IMR-90 (cell line): Measurements from ENCODE around the gene IQSEC3. TPM values are rescaled to one million over a fixed set of nuclear protein-coding genes. Genes with fewer than 3 reads are reported as not detected.

Source experiments
- ATAC-seq: fragments of 200-7000 bp; cut with Tn5 transposase; 2 replicates; pipeline ENCODE4 v1.9.1; 2020; ENCODE audit warnings: low read depth, mild to moderate bottlenecking, moderate library complexity
- BruUV-seq: library from RNA; stranded (reverse); fragments of 400-500 nt; replicated peaks from 2 replicates; lab custom pipeline; 2021; lab: Mats Ljungman, UMichigan
- CTCF ChIA-PET: fragments of 300-600 bp; formaldehyde crosslinking; extraction: SDS; loops from one replicate; lab custom pipeline; 2021; ENCODE audit warnings: antibody characterized with exemption; lab: Yijun Ruan, JAX
- POLR2A ChIA-PET: fragments of 300-600 bp; sonication (Branson Sonifier 250); formaldehyde crosslinking; loops from one replicate; lab custom pipeline; 2022; ENCODE audit warnings: antibody characterized with exemption; ENCODE audit not compliant: unreplicated experiment; lab: Charles Lee
- DNase-seq: peaks from one replicate; pipeline ENCODE4 v3.0.0; 2013
- H2AFZ ChIP-seq: replicated peaks from 2 replicates; pipeline ENCODE3; 2013; ENCODE audit warnings: low read length, mild to moderate bottlenecking; ENCODE audit not compliant: poor library complexity
- H2AK5ac ChIP-seq: 2 replicates; pipeline ENCODE4 v1.6.1; 2013; ENCODE audit warnings: low read depth, low read length, inconsistent platforms
- H2AK9ac ChIP-seq: replicated peaks from 2 replicates; pipeline ENCODE3; 2013; ENCODE audit warnings: mild to moderate bottlenecking, low read depth, low read length, moderate library complexity; ENCODE audit not compliant: poor library complexity
- H2BK120ac ChIP-seq: 2 replicates; pipeline ENCODE4 v1.6.1; 2013; ENCODE audit warnings: low read depth, low read length, inconsistent platforms
- H2BK15ac ChIP-seq: 3 replicates; pipeline ENCODE4 v1.6.1; 2013; ENCODE audit warnings: low read depth, low read length, inconsistent platforms
- H2BK20ac ChIP-seq: 2 replicates; pipeline ENCODE4 v1.6.1; 2013; ENCODE audit warnings: low read depth, mild to moderate bottlenecking, inconsistent platforms, low read length, moderate library complexity
- H2BK5ac ChIP-seq: 2 replicates; pipeline ENCODE4 v1.6.1; 2013; ENCODE audit warnings: mild to moderate bottlenecking, low read depth, low read length, inconsistent platforms; ENCODE audit not compliant: poor library complexity, severe bottlenecking
- H3K14ac ChIP-seq: replicated peaks from 2 replicates; pipeline ENCODE4 v1.6.1; 2013; ENCODE audit warnings: low read depth, low read length, inconsistent platforms
- H3K18ac ChIP-seq: 2 replicates; pipeline ENCODE4 v1.6.1; 2013; ENCODE audit warnings: low read depth, low read length, control low read depth
- H3K23ac ChIP-seq: 2 replicates; pipeline ENCODE4 v1.6.1; 2013; ENCODE audit warnings: low read depth, low read length, inconsistent platforms
- H3K27ac ChIP-seq: 2 replicates; pipeline ENCODE4 v1.5.1; 2013; ENCODE audit warnings: mild to moderate bottlenecking, control low read depth, low read length; ENCODE audit not compliant: insufficient read depth
- H3K27me3 ChIP-seq: 2 replicates; pipeline ENCODE4 v1.6.1; 2013; ENCODE audit warnings: low read length; ENCODE audit not compliant: control insufficient read depth, insufficient read depth
- H3K36me3 ChIP-seq: 2 replicates; pipeline ENCODE4 v1.6.1; 2013; ENCODE audit warnings: low read length, mixed read lengths; ENCODE audit not compliant: control insufficient read depth, insufficient read depth
- H3K4ac ChIP-seq: 2 replicates; pipeline ENCODE4 v1.6.1; 2013; ENCODE audit warnings: low read depth, low read length, inconsistent platforms
- H3K4me1 ChIP-seq: 2 replicates; pipeline ENCODE4 v1.6.1; 2013; ENCODE audit warnings: low read length, mixed read lengths; ENCODE audit not compliant: control insufficient read depth, insufficient read depth
- H3K4me2 ChIP-seq: 2 replicates; pipeline ENCODE4 v1.6.1; 2013; ENCODE audit warnings: low read depth, mild to moderate bottlenecking, control low read depth, low read length, moderate library complexity
- H3K4me3 ChIP-seq: 2 replicates; pipeline ENCODE4 v1.5.1; 2013; ENCODE audit warnings: low read depth, mild to moderate bottlenecking, control low read depth, low read length, moderate library complexity; ENCODE audit not compliant: insufficient read depth
- H3K56ac ChIP-seq: 2 replicates; pipeline ENCODE4 v1.6.1; 2013; ENCODE audit warnings: low read length, inconsistent platforms; ENCODE audit not compliant: insufficient read depth; ENCODE audit errors: extremely low read depth
- H3K79me1 ChIP-seq, 2 experiments: 2 replicates each; pipeline ENCODE4 v1.6.1; 2013; ENCODE audit warnings: low read length in 2 of 2, inconsistent platforms in 1 of 2, low read depth in 1 of 2
- H3K9ac ChIP-seq: 2 replicates; pipeline ENCODE4 v1.6.1; 2013; ENCODE audit warnings: low read depth, low read length, control low read depth
- H3K9me1 ChIP-seq: 2 replicates; pipeline ENCODE4 v1.6.1; 2013; ENCODE audit warnings: low read length, inconsistent platforms; ENCODE audit not compliant: insufficient read depth
- H3K9me3 ChIP-seq: 2 replicates; pipeline ENCODE4 v1.6.1; 2013; ENCODE audit warnings: low read length; ENCODE audit not compliant: control insufficient read depth, insufficient read depth
- H4K20me1 ChIP-seq: 2 replicates; pipeline ENCODE4 v1.6.1; 2013; ENCODE audit warnings: low read length, inconsistent platforms; ENCODE audit not compliant: insufficient read depth
- H4K5ac ChIP-seq: 2 replicates; pipeline ENCODE4 v1.6.1; 2013; ENCODE audit warnings: mild to moderate bottlenecking, low read depth, low read length, control low read depth
- H4K8ac ChIP-seq, 2 experiments: 2 replicates each; pipeline ENCODE4 v1.6.1; 2013; ENCODE audit warnings: low read depth in 2 of 2, low read length in 2 of 2, control low read depth in 1 of 2, inconsistent platforms in 1 of 2
- H4K91ac ChIP-seq: 2 replicates; pipeline ENCODE4 v1.6.1; 2013; ENCODE audit warnings: low read depth, low read length, inconsistent platforms; ENCODE audit not compliant: insufficient read depth
- BHLHE40 ChIP-seq: fragments of 150-350 bp; IDR thresholded peaks from 2 replicates; pipeline ENCODE4 v1.6.1; 2016; ENCODE audit warnings: mild to moderate bottlenecking, low read depth, low read length
- CEBPB ChIP-seq: IDR thresholded peaks from 2 replicates; pipeline ENCODE4 v1.6.1; 2012; ENCODE audit warnings: low read depth, low read length, improper control_type of control experiment
- CHD1 ChIP-seq: IDR thresholded peaks from 2 replicates; pipeline ENCODE4 v1.6.1; 2012; ENCODE audit warnings: low read depth, low read length, improper control_type of control experiment
- FOS ChIP-seq: fragments of 150-350 bp; IDR thresholded peaks from 2 replicates; pipeline ENCODE4 v1.6.1; 2016; ENCODE audit warnings: low read depth, low read length
- MAFK ChIP-seq: IDR thresholded peaks from 2 replicates; pipeline ENCODE4 v1.6.1; 2012; ENCODE audit warnings: low read depth, low read length, improper control_type of control experiment
- MAZ ChIP-seq: IDR thresholded peaks from 2 replicates; pipeline ENCODE4 v1.6.1; 2012; ENCODE audit warnings: low read depth, mild to moderate bottlenecking, low read length, improper control_type of control experiment, moderate library complexity, borderline replicate concordance
- MXI1 ChIP-seq: IDR thresholded peaks from 2 replicates; pipeline ENCODE4 v1.6.1; 2012; ENCODE audit warnings: low read depth, mild to moderate bottlenecking, low read length, moderate library complexity, borderline replicate concordance
- NFE2L2 ChIP-seq: fragments of 150-350 bp; IDR thresholded peaks from 2 replicates; pipeline ENCODE4 v1.6.1; 2016; ENCODE audit warnings: low read depth, mild to moderate bottlenecking, low read length
- POLR2A ChIP-seq: IDR thresholded peaks from 2 replicates; pipeline ENCODE4 v1.6.1; 2012; ENCODE audit warnings: mild to moderate bottlenecking, low read depth, low read length
- RAD21 ChIP-seq: IDR thresholded peaks from 2 replicates; pipeline ENCODE4 v1.6.1; 2012; ENCODE audit warnings: low read length, improper control_type of control experiment
- RCOR1 ChIP-seq: IDR thresholded peaks from 2 replicates; pipeline ENCODE4 v1.6.1; 2012; ENCODE audit warnings: mild to moderate bottlenecking, low read length, improper control_type of control experiment; ENCODE audit not compliant: insufficient replicate concordance
- RFX5 ChIP-seq: IDR thresholded peaks from 2 replicates; pipeline ENCODE4 v1.8.0; 2012; ENCODE audit warnings: low read depth, mild to moderate bottlenecking, low read length, moderate library complexity
- SMC3 ChIP-seq: fragments of 150-350 bp; IDR thresholded peaks from 2 replicates; pipeline ENCODE4 v1.6.1; 2016; ENCODE audit warnings: low read depth, mild to moderate bottlenecking, antibody characterized with exemption, low read length, moderate library complexity
- WGBS, 2 experiments: methylation state at CpG; one replicate each; pipeline versions ENCODE4 v1.1.5 to v1.1.7; 2013; ENCODE audit warnings: missing lambda C conversion rate in 2 of 2; ENCODE audit not compliant: insufficient read length in 1 of 2; ENCODE audit errors: extremely low coverage in 2 of 2; 5-methylcytosine and 5-hydroxymethylcytosine counted together
- dilution Hi-C: fragments of 300-500 bp; cut with HindIII; formaldehyde crosslinking; loops from one replicate; pipeline ENCODE4 v1.14.3; 2018; ENCODE audit warnings: low sequenced_read_pairs; ENCODE audit not compliant: unreplicated experiment
- in situ Hi-C: fragments of 300-500 bp; cut with MboI; formaldehyde crosslinking; loops from 3 replicates; pipeline ENCODE4 v1.14.3; 2019; ENCODE audit warnings: low sequenced_read_pairs, inconsistent platforms, mixed read lengths
- intact Hi-C: fragments of 100-400 bp; cut with micrococcal nuclease; formaldehyde crosslinking; loops from 2 replicates; pipeline ENCODE4 v1.10.0; 2022
- polyA plus RNA-seq, 3 experiments: library from polyadenylated mRNA; depleted of rRNA; stranded (reverse); fragments of >200 nt; gene quantifications; 2 replicates each; pipeline ENCODE4 v1.2.3, GENCODE V29; 2012; ENCODE audit warnings: low replicate concordance in 1 of 3
- total RNA-seq: library from RNA; depleted of rRNA; stranded (reverse); fragments of >200 nt; gene quantifications from 2 replicates; pipeline ENCODE4 v1.2.3, GENCODE V29; 2012
- TF ChIP-seq, protein P1 (sequence below): fragments of 150-350 bp; IDR thresholded peaks from 2 replicates; pipeline ENCODE4 v1.6.1; 2017; ENCODE audit warnings: mild to moderate bottlenecking, antibody characterized with exemption, low read length, low read depth
- TF ChIP-seq, protein P2 (sequence below): fragments of 150-350 bp; IDR thresholded peaks from 2 replicates; pipeline ENCODE4 v1.6.1; 2016; ENCODE audit warnings: low read depth, mild to moderate bottlenecking, low read length, moderate library complexity, borderline replicate concordance

The IQSEC3 gene
- total and polyA plus RNA-seq, 2 of the 4 experiments (the other 2 are of a cell fraction), result 0.10 TPM; not detected in 1

DNA sequence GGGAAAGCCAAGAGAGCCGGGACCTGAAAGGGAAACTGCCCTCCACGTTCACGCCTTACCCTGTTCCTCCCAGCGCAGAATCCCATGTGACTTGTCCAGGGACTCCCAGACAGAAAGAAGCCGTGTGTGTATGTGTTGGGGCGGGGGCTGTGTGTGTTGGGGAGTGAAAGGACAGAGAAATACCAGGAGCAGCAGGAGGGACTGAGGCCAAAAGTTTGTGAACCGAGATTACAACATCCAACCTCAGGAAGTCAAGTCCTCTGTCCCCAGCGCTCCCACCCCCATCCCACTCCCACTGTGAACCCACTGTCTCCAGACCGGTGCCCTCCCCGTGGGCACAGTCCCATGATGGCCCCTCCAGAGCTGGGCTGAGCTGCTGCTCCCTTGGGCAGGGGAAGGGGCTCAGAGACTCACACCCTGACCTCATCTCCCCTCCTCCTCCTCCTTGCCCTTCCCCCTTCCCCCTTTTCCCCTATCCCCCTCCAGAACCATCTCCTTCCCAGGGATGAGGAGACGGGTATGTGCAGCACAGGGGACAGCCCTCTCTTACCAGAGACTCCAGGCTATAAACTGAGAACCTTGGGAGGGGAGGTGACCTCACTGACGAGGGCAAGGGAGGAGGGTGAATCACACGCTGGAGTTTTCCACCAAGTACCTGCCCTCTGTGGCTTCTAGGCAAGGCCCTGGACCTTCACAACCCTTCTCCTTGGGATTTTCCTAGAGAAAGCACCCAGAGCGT, 147.6 kb downstream of the IQSEC3 start, which contains the start of gene SLC6A12:
SLC6A12 (minus strand) TSS at position 155 of the 739 bp plus-strand sequence. CDS start 4,171 bp downstream, outside the sequence.
- no peak within 1 kb of the TSS for H3K4me3 ChIP-seq
- WGBS, 2 experiments, result 41% methylated on average over 4 of the region's 14 CpGs; no CpG with 5 or more reads in 1 of the 2 experiments
- no peak within 1 kb of the TSS for H4K91ac ChIP-seq
- H3K9ac ChIP-seq, result no peak within 1 kb of the TSS
- no peak for DNase-seq
- dilution Hi-C loops, result no loop called here
- H3K27ac ChIP-seq, result no peak within 1 kb of the TSS
- no peak within 1 kb of the TSS for H2AK5ac ChIP-seq
- H3K23ac ChIP-seq, result no peak within 1 kb of the TSS
- ChIA-PET CTCF (no interaction called here), POLR2A (no interaction called here)
- H3K4ac ChIP-seq, result no peak within 1 kb of the TSS
- H4K5ac ChIP-seq, result no peak within 1 kb of the TSS
- H3K56ac ChIP-seq, result no peak within 1 kb of the TSS
- no peak; the same call in 1 of the 2 replicates for ATAC-seq
- no peaks in the 10 kb centered on the region; the same call in 1 of the 2 replicates for H4K20me1 ChIP-seq
- H3K9me3 ChIP-seq, result no peaks in the 10 kb centered on the region
- H3K18ac ChIP-seq, result no peak within 1 kb of the TSS
- H3K4me2 ChIP-seq, result no peak within 1 kb of the TSS
- no peak within 1 kb of the TSS for H4K8ac ChIP-seq
- H3K36me3 ChIP-seq, result no peaks in the 10 kb centered on the region
- intact Hi-C loops, result no loop called here
- H3K27me3 ChIP-seq, result peaks cover 72% of the 10 kb centered on the region
- peaks cover 2% of the 10 kb centered on the region; the same call in 1 of the 2 replicates for H3K4me1 ChIP-seq
- H2BK20ac ChIP-seq, result no peak within 1 kb of the TSS; the same call in 1 of the 2 replicates
- H2AK9ac ChIP-seq, result peak within 1 kb of the TSS; percentile 24
- no peak within 1 kb of the TSS for H3K14ac ChIP-seq
- peak within 1 kb of the TSS; percentile 43 for H2AFZ ChIP-seq
- H3K9me1 ChIP-seq, result no peaks in the 10 kb centered on the region
- no peak within 1 kb of the TSS for H2BK5ac ChIP-seq
- no peak within 1 kb of the TSS for H2BK15ac ChIP-seq
- H2BK120ac ChIP-seq, result no peak within 1 kb of the TSS
- in situ Hi-C loops, result no loop called here
- no TSS peak for BruUV-seq
- H3K79me1 ChIP-seq, result no peaks in the 10 kb centered on the region
- TF ChIP-seq CEBPB (no peak), MXI1 (no peak), FOS (no peak), RFX5 (no peak), MAZ (no peak), SMC3 (no peak), BHLHE40 (no peak), RAD21 (no peak), RCOR1 (no peak), CHD1 (no peak), NFE2L2 (no peak), MAFK (no peak), POLR2A (no peak)
- TF ChIP-seq, protein P1, sequence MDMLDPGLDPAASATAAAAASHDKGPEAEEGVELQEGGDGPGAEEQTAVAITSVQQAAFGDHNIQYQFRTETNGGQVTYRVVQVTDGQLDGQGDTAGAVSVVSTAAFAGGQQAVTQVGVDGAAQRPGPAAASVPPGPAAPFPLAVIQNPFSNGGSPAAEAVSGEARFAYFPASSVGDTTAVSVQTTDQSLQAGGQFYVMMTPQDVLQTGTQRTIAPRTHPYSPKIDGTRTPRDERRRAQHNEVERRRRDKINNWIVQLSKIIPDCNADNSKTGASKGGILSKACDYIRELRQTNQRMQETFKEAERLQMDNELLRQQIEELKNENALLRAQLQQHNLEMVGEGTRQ, result no peak
- TF ChIP-seq, protein P2, sequence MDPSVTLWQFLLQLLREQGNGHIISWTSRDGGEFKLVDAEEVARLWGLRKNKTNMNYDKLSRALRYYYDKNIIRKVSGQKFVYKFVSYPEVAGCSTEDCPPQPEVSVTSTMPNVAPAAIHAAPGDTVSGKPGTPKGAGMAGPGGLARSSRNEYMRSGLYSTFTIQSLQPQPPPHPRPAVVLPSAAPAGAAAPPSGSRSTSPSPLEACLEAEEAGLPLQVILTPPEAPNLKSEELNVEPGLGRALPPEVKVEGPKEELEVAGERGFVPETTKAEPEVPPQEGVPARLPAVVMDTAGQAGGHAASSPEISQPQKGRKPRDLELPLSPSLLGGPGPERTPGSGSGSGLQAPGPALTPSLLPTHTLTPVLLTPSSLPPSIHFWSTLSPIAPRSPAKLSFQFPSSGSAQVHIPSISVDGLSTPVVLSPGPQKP, result no peak
